ENCODE results near the gene TAF7.
"Not testable (repeated sequence)": the region's sequence is repeated elsewhere in the genome, so short reads cannot be mapped to it uniquely, and the experiment has no call there.

Gene TAF7

DNA sequence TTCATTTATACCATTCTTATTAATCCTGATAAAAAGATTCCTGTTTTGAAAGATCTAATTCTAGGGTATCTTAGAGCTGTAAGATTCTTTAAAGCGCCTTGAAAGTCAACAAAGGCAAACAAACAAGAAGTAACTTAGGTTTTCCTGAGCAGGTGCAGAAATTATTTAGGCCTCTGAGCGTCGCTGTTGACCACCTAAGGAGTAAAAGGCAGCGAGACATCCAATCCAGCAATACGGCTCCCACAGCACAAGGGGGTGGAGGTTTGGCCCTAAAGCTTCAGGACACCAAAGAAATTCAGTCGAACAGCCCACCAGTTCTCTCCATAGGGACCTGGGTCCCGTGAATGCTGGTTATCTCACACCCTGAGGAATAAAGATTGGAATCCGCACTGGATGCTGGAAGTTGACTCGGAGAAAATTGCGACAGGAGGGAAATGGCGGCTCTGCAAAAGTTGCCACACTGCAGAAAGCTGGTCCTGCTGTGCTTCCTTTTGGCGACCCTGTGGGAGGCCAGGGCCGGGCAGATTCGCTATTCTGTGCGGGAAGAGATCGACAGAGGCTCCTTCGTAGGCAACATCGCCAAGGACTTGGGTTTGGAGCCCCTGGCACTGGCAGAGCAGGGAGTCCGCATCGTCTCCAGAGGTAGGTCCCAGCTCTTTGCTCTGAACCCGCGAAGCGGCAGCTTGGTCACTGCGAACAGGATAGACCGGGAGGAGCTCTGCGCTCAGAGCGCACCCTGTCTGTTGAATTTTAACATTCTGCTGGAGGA is 18.1 kb upstream of the TAF7 start, which contains the start of gene PCDHGA2:
Gene PCDHGA2, plus strand, starts transcription at position 223 of the 769 bp plus-strand sequence.
- DNase-seq (no peak), ATAC-seq (no peak)

DNA sequence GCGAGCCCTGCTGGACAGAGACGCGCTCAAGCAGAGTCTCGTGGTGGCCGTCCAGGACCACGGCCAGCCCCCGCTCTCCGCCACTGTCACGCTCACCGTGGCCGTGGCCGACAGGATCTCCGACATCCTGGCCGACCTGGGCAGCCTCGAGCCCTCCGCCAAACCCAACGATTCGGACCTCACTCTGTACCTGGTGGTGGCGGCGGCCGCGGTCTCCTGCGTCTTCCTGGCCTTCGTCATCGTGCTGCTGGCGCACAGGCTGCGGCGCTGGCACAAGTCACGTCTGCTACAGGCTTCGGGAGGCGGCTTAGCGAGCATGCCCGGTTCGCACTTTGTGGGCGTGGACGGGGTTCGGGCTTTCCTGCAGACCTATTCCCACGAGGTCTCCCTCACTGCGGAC is 12.0 kb upstream of the TAF7 start:
- DNase-seq, ATAC-seq: not testable (repeated sequence)

DNA sequence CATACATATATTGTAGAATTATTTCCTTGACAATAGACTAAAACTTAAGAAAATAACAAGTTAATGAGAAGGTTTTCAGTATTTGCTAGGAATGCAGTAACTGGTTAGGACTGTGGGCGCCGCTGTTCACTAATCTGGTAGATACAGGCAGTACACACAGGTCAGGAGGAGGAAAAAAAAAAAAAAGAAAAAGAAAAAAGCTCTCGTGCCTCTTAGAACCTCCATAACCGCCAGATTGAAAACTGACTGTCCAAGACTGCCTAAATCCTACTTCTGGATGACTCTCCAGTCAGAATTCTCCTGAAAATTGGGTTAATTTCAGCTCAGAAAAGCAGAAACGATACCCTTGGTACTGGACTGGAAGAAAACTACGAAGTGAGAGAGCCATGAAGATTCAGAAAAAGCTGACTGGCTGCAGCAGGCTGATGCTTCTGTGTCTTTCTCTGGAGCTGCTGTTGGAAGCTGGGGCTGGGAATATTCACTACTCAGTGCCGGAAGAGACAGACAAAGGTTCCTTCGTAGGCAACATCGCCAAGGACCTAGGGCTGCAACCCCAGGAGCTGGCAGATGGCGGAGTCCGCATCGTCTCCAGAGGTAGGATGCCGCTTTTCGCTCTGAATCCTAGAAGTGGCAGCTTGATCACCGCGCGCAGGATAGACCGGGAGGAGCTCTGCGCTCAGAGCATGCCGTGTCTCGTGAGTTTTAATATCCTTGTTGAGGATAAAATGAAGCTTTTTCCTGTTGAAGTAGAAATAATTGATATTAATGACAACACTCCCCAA is 9.9 kb upstream of the TAF7 start, which contains the start of gene PCDHGA1:
Gene PCDHGA1, plus strand, starts transcription at position 216 of the 782 bp plus-strand sequence.
- ATAC-seq (no peak), DNase-seq (no peak)

DNA sequence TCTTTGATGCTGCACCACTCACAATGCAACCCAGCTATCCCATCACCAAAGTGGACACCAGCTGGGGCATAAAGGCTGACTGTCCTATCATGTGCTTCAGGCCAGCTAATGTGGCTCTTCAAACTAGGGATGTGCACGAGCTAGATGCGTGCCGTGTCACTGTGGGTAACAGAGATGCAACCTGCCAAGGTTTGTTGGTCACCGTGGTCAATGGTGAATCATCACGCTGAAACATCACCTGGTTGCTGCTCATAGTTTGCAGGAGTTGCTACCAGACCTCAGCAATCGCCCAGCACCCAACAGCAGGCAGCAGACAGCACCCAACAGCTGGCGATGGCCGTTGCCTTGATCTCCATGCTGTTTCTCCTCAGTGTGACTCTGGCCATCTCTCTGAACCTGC is 7.6 kb upstream of the TAF7 start:
- no peak for ATAC-seq
- DNase-seq = no peak

DNA sequence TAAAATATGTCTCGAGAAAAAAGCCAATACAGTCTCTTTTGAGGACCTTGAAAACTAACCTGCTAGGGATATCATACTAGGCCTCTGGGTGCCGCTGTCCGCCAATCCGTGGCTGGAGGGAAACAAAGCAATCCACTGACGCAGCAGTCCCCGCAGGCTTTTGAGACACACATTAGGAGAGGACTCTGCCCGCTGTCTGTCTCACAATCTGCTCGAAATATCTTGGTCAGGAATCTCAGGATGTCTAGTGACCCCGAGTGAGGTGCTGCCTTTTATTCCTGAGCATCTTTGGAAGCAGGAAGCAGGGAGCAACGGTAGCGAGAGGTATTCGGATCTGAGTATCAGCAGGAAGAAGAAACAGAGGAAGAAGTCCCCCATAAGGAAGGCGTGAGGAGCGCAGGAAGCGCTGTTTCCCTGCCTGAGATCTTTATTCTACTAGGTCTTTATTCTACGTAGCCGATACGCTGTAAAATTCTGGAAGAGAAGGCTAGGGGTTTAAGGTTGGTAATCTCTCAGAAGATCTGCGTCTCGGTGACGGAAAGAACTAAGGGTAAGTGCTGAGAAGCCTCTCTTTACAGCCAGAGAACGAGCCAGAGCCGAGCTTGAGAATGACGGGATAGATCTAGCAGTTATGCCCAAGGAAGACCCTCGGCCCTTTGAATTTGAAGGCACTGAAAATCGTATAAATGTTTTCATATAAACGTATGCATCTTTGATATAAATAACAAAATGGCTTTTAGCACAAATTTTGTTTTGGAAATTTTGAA is 5.7 kb upstream of the TAF7 start:
- ATAC-seq (peak; percentile 86), DNase-seq (peak; percentile 58)

DNA sequence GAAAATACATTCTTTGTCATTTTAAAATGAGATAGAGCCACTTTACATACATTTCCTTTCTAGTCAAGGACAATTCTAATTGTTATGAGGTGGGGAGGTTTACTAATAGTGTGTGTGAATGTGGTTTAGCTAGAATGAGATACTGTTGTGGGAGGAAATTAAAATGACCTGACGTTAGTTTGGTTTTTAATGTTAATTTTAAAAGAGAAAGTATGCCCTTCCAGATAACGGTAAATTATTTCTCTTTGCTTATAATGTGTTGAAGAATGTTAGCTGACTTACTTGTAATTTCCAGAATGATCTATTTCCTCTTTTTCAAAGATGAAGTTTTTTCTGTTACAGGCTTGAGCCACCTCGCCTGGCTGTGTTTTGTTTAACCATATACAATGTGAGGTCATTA is 1.7 kb upstream of the TAF7 start:
- ATAC-seq (no peak), DNase-seq (no peak)

DNA sequence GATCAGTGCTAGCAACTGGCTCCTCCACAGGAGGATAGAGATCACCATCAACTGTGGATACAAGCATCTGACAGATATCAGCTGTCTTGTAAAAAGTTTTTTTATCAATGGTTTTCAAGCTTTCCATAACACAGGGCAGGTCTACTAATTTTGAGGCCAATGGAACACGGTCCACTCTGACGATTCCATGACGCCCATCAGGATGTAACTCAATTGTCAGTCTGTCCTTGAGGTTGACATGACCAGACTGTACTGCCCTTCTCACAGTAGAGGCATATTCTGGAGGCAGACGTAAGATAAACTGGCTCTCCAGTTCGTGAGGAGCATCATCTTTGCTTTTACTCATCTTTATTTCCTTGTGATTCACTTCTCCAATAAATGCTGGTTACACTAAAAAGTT is 885 bp downstream of the TAF7 start:
- ATAC-seq = no peak
- no peak for DNase-seq

DNA sequence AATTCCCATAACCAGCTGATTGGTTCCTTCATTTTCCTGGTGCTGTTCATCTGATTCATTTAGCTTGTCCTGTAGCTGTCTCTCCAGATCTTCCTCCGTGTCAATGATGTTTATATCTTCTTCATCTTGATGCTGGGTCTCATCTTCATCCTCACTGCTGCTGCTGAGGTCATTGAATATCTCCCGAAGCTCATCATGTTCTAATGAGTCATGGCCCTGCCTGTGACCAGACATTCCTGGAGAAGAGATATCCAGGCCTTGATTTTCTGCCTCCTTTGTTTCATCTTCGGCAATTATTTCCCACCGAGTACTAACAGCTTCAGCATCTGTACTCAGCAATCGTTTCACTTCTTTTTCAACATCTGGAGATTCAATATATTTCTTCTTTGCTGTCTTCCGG is 1.4 kb downstream of the TAF7 start:
- DNase-seq (no peak), ATAC-seq (no peak)

DNA sequence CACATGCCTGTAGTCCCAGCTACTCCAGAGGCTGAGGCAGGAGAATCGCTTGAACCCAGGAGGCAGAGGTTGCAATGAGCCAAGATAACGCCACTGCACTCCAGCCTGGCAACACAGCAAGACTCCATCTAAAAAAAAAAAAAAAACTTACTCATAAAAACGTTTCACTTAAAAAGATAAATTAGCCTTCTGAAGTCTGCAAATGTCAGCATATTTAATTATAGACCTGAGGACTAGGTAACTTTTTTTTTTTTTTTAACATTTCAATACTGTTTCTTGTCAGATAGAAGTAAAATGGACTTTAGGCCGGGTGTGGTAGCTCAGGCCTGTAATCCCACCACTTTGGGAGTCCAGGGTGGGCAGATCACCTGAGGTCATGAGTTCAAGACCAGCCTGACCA is 3.6 kb downstream of the TAF7 start:
- ATAC-seq, DNase-seq: not testable (repeated sequence)

DNA sequence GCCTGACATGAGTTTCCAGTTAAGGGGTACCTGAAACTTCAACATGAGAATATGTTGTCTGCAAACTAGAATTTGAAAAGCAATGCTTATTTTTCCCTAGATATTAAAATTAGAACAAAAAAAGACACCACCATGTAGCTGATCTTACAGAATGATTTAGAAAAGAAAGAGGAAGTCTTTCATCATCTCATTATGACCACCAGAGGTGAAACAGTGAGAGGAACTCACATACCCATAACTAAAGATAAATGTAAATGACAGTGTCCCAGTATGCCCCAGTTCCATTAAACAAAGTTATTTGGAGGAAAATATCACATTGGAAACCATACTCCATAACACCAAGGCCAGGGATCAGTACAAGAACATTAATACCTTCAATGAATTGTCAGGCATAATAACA is 6.9 kb downstream of the TAF7 start:
- DNase-seq = no peak
- no peak for ATAC-seq

DNA sequence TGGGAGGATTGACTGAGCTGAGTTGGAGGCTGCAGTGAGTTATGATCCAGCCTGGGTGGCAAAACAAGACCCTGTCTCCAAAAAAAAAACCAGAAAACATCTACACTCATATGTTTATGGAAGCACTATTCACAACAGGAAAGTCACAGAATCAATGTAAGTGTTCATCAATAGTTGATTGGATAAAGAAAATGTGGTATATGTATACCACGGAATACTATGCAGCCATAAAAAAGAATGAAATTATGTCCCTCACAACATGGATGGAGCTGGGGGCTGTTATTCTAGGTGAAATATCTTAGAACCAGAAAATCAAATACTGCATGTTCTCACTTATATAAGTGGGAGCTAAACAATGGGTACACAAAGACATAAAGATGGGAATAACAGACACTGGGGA is 14.0 kb downstream of the TAF7 start:
- ATAC-seq (no peak), DNase-seq (no peak)

DNA sequence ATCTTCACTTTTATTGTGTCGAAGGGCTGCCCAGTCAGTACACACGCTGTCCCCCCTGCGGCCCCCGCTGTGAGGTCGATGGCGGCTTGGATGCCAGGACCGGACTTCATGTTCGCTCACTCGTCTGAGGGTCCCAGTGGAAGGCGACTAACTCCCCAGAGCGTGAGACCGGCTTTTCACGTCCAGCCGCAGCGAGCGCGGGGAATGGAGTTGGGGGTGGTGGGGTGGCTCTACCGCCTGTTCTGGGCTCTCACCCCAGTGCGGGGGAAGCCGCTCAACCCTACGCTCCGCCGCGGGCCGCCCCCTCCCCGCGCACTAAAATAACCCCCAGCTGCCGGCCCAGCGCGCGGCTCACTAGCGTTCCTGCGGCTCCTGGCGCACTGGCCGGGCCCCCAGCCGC is 16.8 kb downstream of the TAF7 start, which contains the start of gene SLC25A2:
Gene SLC25A2, minus strand, starts transcription at position 294 of the 400 bp plus-strand sequence. Its CDS starts 184 bp downstream, at position 110.
- ATAC-seq = no peak

DNA sequence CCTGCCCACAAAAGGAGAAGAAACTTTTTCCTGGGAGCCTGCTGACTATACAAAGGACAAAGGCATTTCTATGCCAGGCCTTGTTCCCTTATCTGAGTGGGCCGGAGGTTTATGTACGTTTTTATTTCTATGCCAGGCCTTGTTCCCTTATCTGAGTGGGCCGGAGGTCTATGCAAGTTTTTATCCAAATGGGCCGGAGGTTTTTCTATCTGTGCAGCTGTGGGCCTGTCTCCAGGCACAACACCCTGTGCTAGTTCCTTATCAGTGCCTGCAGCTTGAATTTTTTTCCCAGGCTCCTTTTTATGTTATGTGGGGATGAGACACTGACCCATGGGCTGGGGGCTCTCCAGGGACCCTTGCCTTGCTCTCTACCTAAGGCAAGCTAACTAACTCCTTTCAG is 22.2 kb downstream of the TAF7 start:
- DNase-seq = no peak
- ATAC-seq = no peak

More for the DNA sequence above, 16.8 kb downstream of the TAF7 start, which contains the start of gene SLC25A2:
- DNase-seq = no peak

DNA sequence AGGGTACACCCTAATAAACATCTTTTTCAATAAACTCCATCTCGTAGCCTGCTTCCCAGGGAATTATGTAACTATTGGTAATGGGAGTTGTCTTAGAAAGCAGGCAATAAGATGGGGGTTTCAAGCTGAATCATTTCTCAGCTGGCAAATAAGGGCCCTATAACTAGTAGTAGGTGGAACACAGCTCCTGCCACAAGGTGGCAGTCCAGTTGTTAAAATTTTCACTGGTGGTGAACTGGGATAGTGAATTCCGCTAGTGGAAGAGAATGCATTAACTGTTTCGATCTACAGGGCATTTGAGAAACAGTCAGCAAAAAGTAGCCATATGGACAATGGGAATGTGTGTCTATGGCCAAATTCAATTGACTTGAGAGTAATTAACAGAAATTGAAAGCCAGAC is 47.7 kb downstream of the TAF7 start:
- no peak for DNase-seq

DNA sequence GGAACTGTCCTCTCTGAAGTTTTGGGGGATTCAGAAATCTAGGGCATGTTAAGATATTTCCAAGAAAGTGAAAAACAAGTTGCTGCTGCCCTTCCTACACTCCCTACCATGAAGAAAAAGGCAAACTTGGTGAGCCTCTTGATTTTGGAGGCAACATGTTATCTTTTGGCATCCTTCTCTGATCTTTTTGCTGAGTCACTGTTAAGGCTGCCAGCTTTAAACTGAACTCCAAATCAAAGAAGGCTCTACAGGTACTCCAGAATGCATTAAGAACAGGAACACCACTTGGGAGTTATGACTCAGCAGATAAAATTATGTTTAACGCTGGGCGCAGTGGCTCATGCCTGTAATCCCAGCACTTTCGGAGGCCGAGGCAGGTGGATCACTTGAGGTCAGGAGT is 51.4 kb downstream of the TAF7 start:
- ATAC-seq = no peak
- DNase-seq = no peak

More for the DNA sequence above, 47.7 kb downstream of the TAF7 start:
- ATAC-seq = no peak
